ENCODE measurements around the gene CDH18. TPM values are rescaled to one million over a fixed set of nuclear protein-coding genes. Genes with fewer than 3 reads are reported as not detected.

The CDH18 gene
- total RNA-seq, 2 donors from 2014 or later: 0.78 to 2.0 TPM

GRCh38 chr5:19608444-19609002 is 379.5 kb downstream of the CDH18 start:
- Histone ChIP-seq H3K9me3 (no peaks in the 10 kb centered on the region), H3K27ac (no peak overlapping the region), H3K4me1 (no peaks in the 10 kb centered on the region), H3K4me3 (no peak overlapping the region), H3K27me3 (no peaks in the 10 kb centered on the region), H3K36me3 (replicated peaks in 1 of 2; ENCODE audit: insufficient read depth in 1 of 2, low read depth in 2 of 2) (no peaks in the 10 kb centered on the region)
- TF ChIP-seq CTCF (IDR thresholded peaks at IDR 0.05): peak in 4 of 7 experiments; percentile 21 to 49 (median 38)
- no peak for TF ChIP-seq POLR2A (IDR thresholded peaks at IDR 0.05)
- no peak for DNase-seq
- intact Hi-C loops (cut with DNase I): no loop called here
- WGBS, 2 donors: 16 to 18% methylated on average over 1 of the region's 1 CpG
- no peak for ATAC-seq

- Histone ChIP-seq H3K4me3 (no peak overlapping the region), H3K36me3 (replicated peaks in 1 of 2; ENCODE audit: insufficient read depth in 1 of 2, low read depth in 2 of 2) (no peaks in the 10 kb centered on the region), H3K9me3 (no peaks in the 10 kb centered on the region), H3K4me1 (no peaks in the 10 kb centered on the region), H3K27ac (no peak overlapping the region), H3K27me3 (no peaks in the 10 kb centered on the region)
- 70 to 74% methylated on average over 3 of the region's 3 CpGs for WGBS, 2 donors
- TF ChIP-seq POLR2A (IDR thresholded peaks at IDR 0.05): no peak
- TF ChIP-seq CTCF (IDR thresholded peaks at IDR 0.05): no peak
- intact Hi-C loops (cut with DNase I): no loop called here
- ATAC-seq: no peak
- DNase-seq: no peak
Measured at GRCh38 chr5:19605846-19606407, 382.1 kb downstream of the CDH18 start.

GRCh38 chr5:19584131-19584530 is 403.9 kb downstream of the CDH18 start:
- TF ChIP-seq POLR2A (IDR thresholded peaks at IDR 0.05) (no peak), CTCF (IDR thresholded peaks at IDR 0.05) (no peak)
- Histone ChIP-seq H3K4me3 (no peak overlapping the region), H3K9me3 (no peaks in the 10 kb centered on the region), H3K27ac (no peak overlapping the region), H3K4me1 (no peaks in the 10 kb centered on the region), H3K27me3 (no peaks in the 10 kb centered on the region), H3K36me3 (replicated peaks in 1 of 2; ENCODE audit: insufficient read depth in 1 of 2, low read depth in 2 of 2) (no peaks in the 10 kb centered on the region)
- intact Hi-C loops (cut with DNase I): no loop called here
- WGBS, 2 donors: 23 to 25% methylated on average over 2 of the region's 2 CpGs
- ATAC-seq: no peak
- no peak for DNase-seq

- no peaks in the 10 kb centered on the region for H3K4me1 ChIP-seq
Measured at GRCh38 chr5:19577882-19578281, 410.1 kb downstream of the CDH18 start.

More at GRCh38 chr5:19577882-19578281, 410.1 kb downstream of the CDH18 start:
- ATAC-seq: no peak
- no peak for TF ChIP-seq POLR2A (IDR thresholded peaks at IDR 0.05)
- TF ChIP-seq CTCF (IDR thresholded peaks at IDR 0.05): no peak
- no peak for DNase-seq
- 74 to 77% methylated on average over 3 of the region's 3 CpGs for WGBS, 2 donors
- H3K27me3 ChIP-seq: no peaks in the 10 kb centered on the region
- H3K27ac ChIP-seq: no peak overlapping the region
- intact Hi-C loops (cut with DNase I): no loop called here
- H3K36me3 ChIP-seq (replicated peaks in 1 of 2; ENCODE audit: insufficient read depth in 1 of 2, low read depth in 2 of 2): no peaks in the 10 kb centered on the region
- no peak overlapping the region for H3K4me3 ChIP-seq
- no peaks in the 10 kb centered on the region for H3K9me3 ChIP-seq

Data from body of pancreas (tissue), 4 donors.